HEK293T (cell line): Measurements from ENCODE around the gene MAGI2.

ENCODE experiments used
- CTBP1 ChIP-seq: fragments of 450-650 bp; IDR thresholded peaks from 2 replicates; pipeline ENCODE4 v1.6.1; 2016; ENCODE audit warnings: borderline replicate concordance
- FOXA1 ChIP-seq: fragments of 450-650 bp; IDR thresholded peaks from 2 replicates; pipeline ENCODE4 v1.6.1; 2016; ENCODE audit warnings: mild to moderate bottlenecking
- FOXK2 ChIP-seq: fragments of 450-650 bp; IDR thresholded peaks from 2 replicates; pipeline ENCODE4 v1.6.1; 2016; ENCODE audit warnings: mild to moderate bottlenecking
- FOXM1 ChIP-seq: fragments of 450-650 bp; IDR thresholded peaks from 2 replicates; pipeline ENCODE4 v1.6.1; 2017; ENCODE audit warnings: mild to moderate bottlenecking, borderline replicate concordance
- NFRKB ChIP-seq: fragments of 450-650 bp; IDR thresholded peaks from 2 replicates; pipeline ENCODE4 v1.6.1; 2016; ENCODE audit warnings: mild to moderate bottlenecking, moderate library complexity
- PKNOX1 ChIP-seq: fragments of 450-650 bp; IDR thresholded peaks from 2 replicates; pipeline ENCODE4 v1.6.1; 2016
- SP1 ChIP-seq: fragments of 450-650 bp; IDR thresholded peaks from 2 replicates; pipeline ENCODE4 v1.6.1; 2017
- TARDBP ChIP-seq: fragments of 450-650 bp; IDR thresholded peaks from 2 replicates; pipeline ENCODE4 v1.6.1; 2016

- no peak for TF ChIP-seq PKNOX1
- no peak for TF ChIP-seq SP1
- TF ChIP-seq TARDBP, result no peak
- TF ChIP-seq FOXM1, result no peak
- TF ChIP-seq FOXA1, result no peak
- TF ChIP-seq NFRKB, result no peak
- no peak for TF ChIP-seq FOXK2
- TF ChIP-seq CTBP1, result no peak
Measured at GRCh38 chr7:79241288-79242060, 212.0 kb downstream of the MAGI2 start.
